GM12878 (cell line): ENCODE measurements around the gene GRXCR1. TPM values are rescaled to one million over a fixed set of nuclear protein-coding genes. Genes with fewer than 3 reads are reported as not detected.

ENCODE experiments used
- ATAC-seq: fragments of 200-7000 bp; cut with Tn5 transposase; 3 replicates; pipeline ENCODE4 v1.9.1; 2020; ENCODE audit warnings: mild to moderate bottlenecking, moderate library complexity
- BruUV-seq: library from RNA; stranded (reverse); fragments of 400-500 nt; replicated peaks from 2 replicates; lab custom pipeline; 2021; lab: Mats Ljungman, UMichigan
- CTCF ChIA-PET: fragments of 300-600 bp; sonication (Branson Sonifier 250); formaldehyde crosslinking; extraction: SDS; loops from one replicate; lab custom pipeline; 2021; ENCODE audit warnings: inconsistent platforms; lab: Yijun Ruan, JAX
- POLR2A ChIA-PET: fragments of 350-600 bp; formaldehyde crosslinking; extraction: SDS; loops from one replicate; lab custom pipeline; 2021; ENCODE audit warnings: inconsistent platforms; lab: Charles Lee
- RAD21 ChIA-PET: fragments of 300-600 bp; sonication (Branson Sonifier 250); formaldehyde crosslinking; loops from one replicate; lab custom pipeline; 2023; ENCODE audit warnings: antibody characterized with exemption; ENCODE audit not compliant: unreplicated experiment; lab: Charles Lee
- SMC1A ChIA-PET: fragments of 300-600 bp; sonication (Branson Sonifier 250); formaldehyde crosslinking; loops from one replicate; lab custom pipeline; 2023; ENCODE audit not compliant: unreplicated experiment, uncharacterized antibody; lab: Charles Lee
- DNase-seq: peaks from one replicate; pipeline ENCODE4 v3.0.0-alpha.2; 2011; ENCODE audit warnings: low read depth, low spot score
- FAIRE-seq: peaks from 3 replicates; lab custom pipeline; 2011; peaks lifted over from hg19 to GRCh38; lab: Jason Lieb, UNC
- H2AFZ ChIP-seq: 2 replicates; pipeline ENCODE4 v1.6.0; 2011; ENCODE audit warnings: low read depth, low read length, control low read depth; ENCODE audit not compliant: control insufficient read depth
- H3K27ac ChIP-seq: 2 replicates; pipeline ENCODE4 v1.5.1; 2011; ENCODE audit warnings: control low read depth; ENCODE audit not compliant: control insufficient read depth, insufficient read depth
- H3K27me3 ChIP-seq, 2 experiments: replicated peaks in 1 of 2; 2 replicates each; pipeline versions ENCODE4 v1.6.0 to v1.6.1; 2011; ENCODE audit warnings: low read length in 1 of 2; ENCODE audit not compliant: control insufficient read depth in 2 of 2, insufficient read depth in 2 of 2
- H3K36me3 ChIP-seq, 2 experiments: 2 replicates each; pipeline ENCODE4 v1.5.1; 2011; ENCODE audit warnings: low read length in 1 of 2; ENCODE audit not compliant: control insufficient read depth in 2 of 2, insufficient read depth in 2 of 2
- H3K4me1 ChIP-seq: 2 replicates; pipeline ENCODE4 v1.6.1; 2011; ENCODE audit warnings: mild to moderate bottlenecking, low read length, moderate library complexity, mixed read lengths; ENCODE audit not compliant: control insufficient read depth, insufficient read depth
- H3K4me2 ChIP-seq: 2 replicates; pipeline ENCODE4 v1.6.0; 2011; ENCODE audit warnings: control low read depth; ENCODE audit not compliant: control insufficient read depth, insufficient read depth
- H3K4me3 ChIP-seq: fragments of 200-600 bp; sonication (generic); 2 replicates; pipeline ENCODE4 v1.5.1; 2016
- H3K79me2 ChIP-seq: 2 replicates; pipeline ENCODE4 v1.6.0; 2011; ENCODE audit warnings: low read length; ENCODE audit not compliant: control insufficient read depth, insufficient read depth
- H3K9ac ChIP-seq: 2 replicates; pipeline ENCODE4 v1.8.0; 2011; ENCODE audit warnings: low read length, control low read depth, mixed read lengths; ENCODE audit not compliant: control insufficient read depth, insufficient read depth
- H3K9me3 ChIP-seq: replicated peaks from 3 replicates; pipeline ENCODE4 v1.5.1; 2011; ENCODE audit warnings: mild to moderate bottlenecking, low read length; ENCODE audit not compliant: control insufficient read depth, insufficient read depth
- H4K20me1 ChIP-seq: 2 replicates; pipeline ENCODE4 v1.6.0; 2011; ENCODE audit not compliant: control insufficient read depth, insufficient read depth
- ATF3 ChIP-seq: IDR thresholded peaks from 2 replicates; pipeline ENCODE4 v1.6.1; 2011; ENCODE audit warnings: low read depth, mild to moderate bottlenecking, low read length, moderate library complexity, borderline replicate concordance; ENCODE audit errors: extremely low read depth
- BCL11A ChIP-seq: IDR thresholded peaks from 2 replicates; pipeline ENCODE4 v1.6.1; 2011; ENCODE audit warnings: low read depth, low read length
- EGR1 ChIP-seq, 2 experiments: IDR thresholded peaks; 1 replicate in 1 of 2; 2 replicates in 1 of 2; pipeline ENCODE4 v1.6.1; 2011 to 2012; ENCODE audit warnings: low read depth in 2 of 2, low read length in 2 of 2, borderline replicate concordance in 1 of 2, mild to moderate bottlenecking in 1 of 2, moderate library complexity in 1 of 2
- EP300 ChIP-seq, 2 experiments: fragments of 150-350 bp in 1 of 2; IDR thresholded peaks; 2 replicates each; pipeline ENCODE4 v1.6.1; 2011 to 2012; ENCODE audit warnings: low read depth in 2 of 2, low read length in 2 of 2, borderline replicate concordance in 1 of 2, improper control_type of control experiment in 1 of 2, inconsistent platforms in 1 of 2; ENCODE audit not compliant: control insufficient read depth in 1 of 2
- GABPA ChIP-seq: IDR thresholded peaks from 2 replicates; pipeline ENCODE4 v1.6.1; 2014; ENCODE audit warnings: antibody characterized with exemption, low read depth, mild to moderate bottlenecking, inconsistent platforms
- HDAC6 ChIP-seq: fragments of 200-600 bp; sonication (generic); IDR thresholded peaks from one replicate; pipeline ENCODE4 v1.8.0; 2017; ENCODE audit warnings: antibody characterized with exemption; ENCODE audit not compliant: unreplicated experiment
- NFYA ChIP-seq: IDR thresholded peaks from 2 replicates; pipeline ENCODE4 v1.6.1; 2011; ENCODE audit warnings: low read depth, mild to moderate bottlenecking, low read length, improper control_type of control experiment, borderline replicate concordance
- RAD51 ChIP-seq: fragments of 450-650 bp; IDR thresholded peaks from 2 replicates; pipeline ENCODE4 v1.6.1; 2016; ENCODE audit warnings: moderate library complexity, mild to moderate bottlenecking, inconsistent platforms
- RB1 ChIP-seq: fragments of 450-650 bp; formaldehyde crosslinking; IDR thresholded peaks from 2 replicates; pipeline ENCODE4 v1.6.1; 2017; ENCODE audit warnings: mild to moderate bottlenecking, borderline replicate concordance
- RUNX3 ChIP-seq: IDR thresholded peaks from 2 replicates; pipeline ENCODE4 v1.6.1; 2012; ENCODE audit warnings: low read length, inconsistent platforms
- SIX5 ChIP-seq: IDR thresholded peaks from 2 replicates; pipeline ENCODE4 v1.6.1; 2011; ENCODE audit warnings: mild to moderate bottlenecking, low read depth, low read length, moderate library complexity; ENCODE audit not compliant: severe bottlenecking
- SP1 ChIP-seq: IDR thresholded peaks from one replicate; pipeline ENCODE4 v1.6.1; 2011; ENCODE audit warnings: low read depth, low read length
- SRF ChIP-seq, 2 experiments: IDR thresholded peaks; 2 replicates each; pipeline ENCODE4 v1.6.1; 2011; ENCODE audit warnings: low read depth in 2 of 2, low read length in 2 of 2, mild to moderate bottlenecking in 1 of 2, moderate library complexity in 1 of 2
- STAT3 ChIP-seq: IDR thresholded peaks from 2 replicates; pipeline ENCODE4 v1.6.1; 2011; ENCODE audit warnings: low read depth, low read length, improper control_type of control experiment
- ZBTB4 ChIP-seq: fragments of 450-650 bp; formaldehyde crosslinking; IDR thresholded peaks from 2 replicates; pipeline ENCODE4 v1.4.0; 2022; ENCODE audit warnings: mild to moderate bottlenecking, moderate library complexity
- in situ Hi-C: fragments of 300-500 bp; cut with MboI; formaldehyde crosslinking; loops from 9 replicates; pipeline ENCODE4 v1.14.3; 2018; ENCODE audit warnings: mixed read lengths
- intact Hi-C: fragments of 100-400 bp; cut with micrococcal nuclease; formaldehyde crosslinking; loops from one replicate; pipeline ENCODE4 v1.14.2; 2022; ENCODE audit not compliant: unreplicated experiment
- polyA plus RNA-seq, 11 experiments: library from polyadenylated mRNA; depleted of rRNA in 4 of 11; unstranded in 6 of 11; stranded (reverse) in 5 of 11; fragments of >200 nt; fragmentation: Nextera tagmentation in 4 of 11; fragmentation: Illumina TruSeq in 1 of 11; extraction: Ambion mirVana in 4 of 11; extraction: Trizol in 1 of 11; gene quantifications; 1 replicate in 1 of 11; 2 replicates in 10 of 11; pipeline versions ENCODE4 v1.2.1 to v1.2.3, GENCODE V29; 2011 to 2016; ENCODE audit warnings: inconsistent platforms in 2 of 11, missing spikeins in 2 of 11, low read depth in 1 of 11
- total RNA-seq, 4 experiments: library from RNA; depleted of rRNA in 3 of 4; stranded (reverse); fragments of >200 nt in 3 of 4; fragmentation: Illumina TruSeq in 1 of 4; extraction: Trizol in 1 of 4; gene quantifications; 2 replicates each; pipeline versions ENCODE4 v1.2.1 to v1.2.3, GENCODE V29; 2013 to 2021

Gene GRXCR1
- total and polyA plus RNA-seq, 10 of the 15 experiments (the other 5 are each of a cell fraction or from before 2014, with no cell fraction given), result not detected

- no peak for TF ChIP-seq NFYA
- TF ChIP-seq SIX5, result no peak
- no peak for TF ChIP-seq EGR1 (IDR thresholded peaks at IDR 0.05; ENCODE audit: borderline replicate concordance in 1 of 2, low read depth in 2 of 2, low read length in 2 of 2)
- no peak for TF ChIP-seq BCL11A
- TF ChIP-seq SRF (IDR thresholded peaks at IDR 0.05; ENCODE audit: low read depth in 2 of 2, low read length in 2 of 2), result no peak
Measured at GRCh38 chr4:42917296-42917695, 24.8 kb downstream of the GRXCR1 start (continued).

GRCh38 chr4:42923431-42923830 lies 30.9 kb downstream of the GRXCR1 start:
- Histone ChIP-seq H3K4me3 (no peak overlapping the region), H4K20me1 (no peaks in the 10 kb centered on the region), H3K27ac (no peak overlapping the region), H3K9me3 (no peaks in the 10 kb centered on the region), H3K9ac (no peak overlapping the region), H3K4me1 (no peaks in the 10 kb centered on the region), H3K36me3 (no peaks in the 10 kb centered on the region), H3K79me2 (no peaks in the 10 kb centered on the region), H3K4me2 (no peak overlapping the region), H3K27me3 (no peaks in the 10 kb centered on the region), H2AFZ (no peak overlapping the region)
- ATAC-seq, result no peak
- in situ Hi-C loops, result no loop called here
- no peak for FAIRE-seq
- no peak for DNase-seq
- TF ChIP-seq SP1 (no peak), GABPA (no peak), ZBTB4 (no peak), STAT3 (no peak), RB1 (no peak), RAD51 (no peak), EP300 (IDR thresholded peaks at IDR 0.05; ENCODE audit: borderline replicate concordance in 1 of 2, control insufficient read depth in 1 of 2, low read depth in 2 of 2, low read length in 2 of 2) (no peak), HDAC6 (no peak), ATF3 (no peak), RUNX3 (no peak)
- ChIA-PET SMC1A (no interaction called here), POLR2A (no interaction called here), RAD21 (no interaction called here), CTCF (no interaction called here)
- BruUV-seq, result no TSS peak
- intact Hi-C loops, result no loop called here
